ENCODE results near the gene BGN.

Gene BGN

GRCh38 chrX:153486171-153486570 is 8.6 kb upstream of the BGN start:
- DNase-seq = no peak

- no peak for DNase-seq
These were observed 7.1 kb upstream of the BGN start for GRCh38 chrX:153487590-153488071.

GRCh38 chrX:153488231-153488914 is 6.4 kb upstream of the BGN start:
- peak; percentile 67 for DNase-seq

- no peak for DNase-seq
These were observed 4.4 kb upstream of the BGN start for GRCh38 chrX:153490217-153490930.

- no peak for DNase-seq
These were observed 3.3 kb upstream of the BGN start for GRCh38 chrX:153491351-153491914.

- DNase-seq = no peak
These were observed 2.9 kb upstream of the BGN start for GRCh38 chrX:153491918-153492317.

GRCh38 chrX:153492543-153492942 is 2.2 kb upstream of the BGN start:
- no peak for DNase-seq

GRCh38 chrX:153493085-153493484 is 1.7 kb upstream of the BGN start:
- DNase-seq = no peak

GRCh38 chrX:153494061-153494460 is 719 bp upstream of the BGN start:
- DNase-seq = no peak

- no peak for DNase-seq
These were observed 577 bp downstream of the BGN start for GRCh38 chrX:153495362-153495751.

- no peak for DNase-seq
These were observed 1.3 kb downstream of the BGN start for GRCh38 chrX:153495903-153496589.

- no peak for DNase-seq
These were observed 1.8 kb downstream of the BGN start for GRCh38 chrX:153496590-153496959.

GRCh38 chrX:153498453-153498852 is 3.7 kb downstream of the BGN start:
- DNase-seq = no peak

GRCh38 chrX:153499341-153499740 is 4.6 kb downstream of the BGN start:
- no peak for DNase-seq

GRCh38 chrX:153499876-153500275 is 5.1 kb downstream of the BGN start:
- no peak for DNase-seq

GRCh38 chrX:153500676-153501280 is 6.0 kb downstream of the BGN start:
- no peak for DNase-seq

- no peak for DNase-seq
These were observed 6.8 kb downstream of the BGN start for GRCh38 chrX:153501530-153501929.

GRCh38 chrX:153502131-153502530 is 7.4 kb downstream of the BGN start:
- no peak for DNase-seq

GRCh38 chrX:153502796-153503195 is 8.0 kb downstream of the BGN start:
- DNase-seq = no peak

- no peak for DNase-seq
These were observed 9.8 kb downstream of the BGN start for GRCh38 chrX:153504445-153505016.

GRCh38 chrX:153505361-153505760 is 10.6 kb downstream of the BGN start:
- DNase-seq = no peak

GRCh38 chrX:153507484-153508178 is 12.9 kb downstream of the BGN start:
- DNase-seq = peak; percentile 82
